ENCODE data around the gene DNAJC5G. TPM values are rescaled to one million over a fixed set of nuclear protein-coding genes. Genes with fewer than 3 reads are reported as not detected.

The DNAJC5G gene, protein sequence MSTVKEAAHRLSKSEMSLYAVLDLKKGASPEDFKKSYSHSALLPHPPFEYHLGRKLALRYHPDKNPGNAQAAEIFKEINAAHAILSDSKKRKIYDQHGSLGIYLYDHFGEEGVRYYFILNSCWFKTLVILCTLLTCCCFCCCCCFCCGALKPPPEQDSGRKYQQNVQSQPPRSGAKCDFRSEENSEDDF
- total RNA-seq, result not detected

DNA sequence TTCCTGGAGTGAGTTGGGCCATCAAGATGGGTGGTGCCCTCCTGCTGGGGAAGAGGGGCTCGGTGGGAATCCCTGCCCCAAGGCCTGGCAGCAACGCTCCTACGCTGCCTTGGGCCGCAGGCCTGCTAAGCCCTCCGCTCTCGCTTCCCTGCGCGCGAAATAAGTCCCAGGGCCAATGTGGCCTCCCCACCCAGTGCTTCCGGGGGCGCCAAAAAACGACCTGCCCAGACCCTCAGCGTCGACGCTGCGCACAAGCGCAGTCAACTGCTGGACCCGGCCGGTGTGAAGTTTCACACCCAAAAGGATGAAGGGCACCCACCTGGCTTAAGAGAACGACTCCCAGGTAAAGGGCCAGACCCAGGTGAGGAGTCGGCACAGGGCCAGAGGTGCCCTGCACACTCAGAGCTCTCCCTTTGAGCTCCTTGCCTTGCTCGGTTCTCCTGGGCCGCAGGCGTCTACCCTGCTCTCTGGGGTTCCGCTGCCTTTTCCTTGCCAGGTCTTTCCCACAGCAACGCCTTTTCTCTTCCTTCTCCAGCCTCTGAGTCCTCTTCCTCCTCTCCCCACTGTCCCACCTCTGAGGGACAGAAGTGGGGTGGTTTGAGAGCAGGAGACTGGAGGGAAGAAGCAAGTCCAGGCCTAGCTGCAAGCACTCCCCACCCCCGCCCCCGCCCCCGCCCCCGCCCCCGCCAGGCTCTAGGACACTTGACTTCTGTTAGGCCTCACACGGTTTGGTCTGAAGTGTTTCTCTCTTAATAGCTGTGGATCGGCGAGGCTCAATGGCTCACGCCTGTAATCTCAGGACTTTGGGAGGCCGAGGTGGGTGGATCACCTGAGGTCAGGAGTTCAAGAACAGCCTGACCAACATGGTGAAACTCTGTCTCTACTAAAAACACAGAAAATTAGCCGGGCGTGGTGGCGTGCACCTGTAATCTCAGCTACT, at the start of gene DNAJC5G:
Gene DNAJC5G (plus strand): TSS at position 223 of the 940 bp plus-strand sequence. CDS start 1,296 bp downstream, outside the sequence.
- ATAC-seq, result no peak

DNA sequence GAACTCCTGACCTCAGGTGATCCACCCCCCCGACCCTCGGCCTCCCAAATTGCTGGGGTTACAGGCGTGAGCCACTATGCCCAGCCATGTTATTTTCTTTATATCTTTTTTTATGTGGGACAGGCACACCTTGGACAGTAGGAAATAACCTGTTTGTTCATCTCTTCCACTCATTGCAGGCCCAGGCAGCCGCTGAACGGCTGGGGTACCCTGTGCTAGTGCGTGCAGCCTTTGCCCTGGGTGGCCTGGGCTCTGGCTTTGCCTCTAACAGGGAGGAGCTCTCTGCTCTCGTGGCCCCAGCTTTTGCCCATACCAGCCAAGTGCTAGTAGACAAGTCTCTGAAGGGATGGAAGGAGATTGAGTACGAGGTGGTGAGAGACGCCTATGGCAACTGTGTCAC, 49.7 kb upstream of the DNAJC5G start:
- no peak for ATAC-seq

DNA sequence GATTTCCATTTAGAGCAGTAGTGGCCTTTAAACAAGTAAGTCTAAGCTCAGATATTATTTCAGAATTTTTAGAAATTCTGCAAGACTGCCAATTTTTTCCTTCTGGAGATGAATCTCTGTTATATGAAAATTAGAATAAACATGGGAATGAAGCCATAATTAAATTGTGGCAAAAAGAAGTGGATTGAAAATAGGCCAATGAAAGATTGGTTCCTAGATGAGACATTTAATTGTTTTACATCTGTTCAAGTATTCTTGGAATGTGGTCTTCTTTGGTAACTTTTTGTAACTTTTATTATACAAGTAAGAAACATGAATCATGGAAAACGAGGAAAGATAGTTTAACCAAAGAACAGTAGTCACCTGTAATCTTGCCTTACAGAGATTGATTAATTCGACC, 47.7 kb upstream of the DNAJC5G start:
- no peak for ATAC-seq

DNA sequence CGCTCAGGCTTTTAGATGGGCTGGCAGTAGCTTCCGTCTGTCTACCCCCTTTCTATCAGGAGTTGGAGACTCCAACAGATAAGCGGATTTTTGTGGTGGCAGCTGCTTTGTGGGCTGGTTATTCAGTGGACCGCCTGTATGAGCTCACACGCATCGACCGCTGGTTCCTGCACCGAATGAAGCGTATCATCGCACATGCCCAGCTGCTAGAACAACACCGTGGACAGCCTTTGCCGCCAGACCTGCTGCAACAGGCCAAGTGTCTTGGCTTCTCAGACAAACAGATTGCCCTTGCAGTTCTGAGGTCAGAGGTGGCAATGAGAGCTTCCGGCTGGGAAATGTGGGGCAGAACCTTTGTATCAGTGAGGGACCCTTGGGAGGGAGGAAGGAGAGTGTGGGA, 43.3 kb upstream of the DNAJC5G start:
- no peak for ATAC-seq

DNA sequence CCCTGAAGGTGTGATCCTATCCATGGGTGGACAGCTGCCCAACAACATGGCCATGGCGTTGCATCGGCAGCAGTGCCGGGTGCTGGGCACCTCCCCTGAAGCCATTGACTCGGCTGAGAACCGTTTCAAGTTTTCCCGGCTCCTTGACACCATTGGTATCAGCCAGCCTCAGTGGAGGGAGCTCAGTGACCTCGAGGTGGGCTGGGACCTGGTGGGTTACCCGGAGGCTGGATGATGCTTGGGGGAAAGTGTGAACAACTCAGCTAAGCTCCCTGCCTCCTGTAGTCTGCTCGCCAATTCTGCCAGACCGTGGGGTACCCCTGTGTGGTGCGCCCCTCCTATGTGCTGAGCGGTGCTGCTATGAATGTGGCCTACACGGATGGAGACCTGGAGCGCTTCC, 41.9 kb upstream of the DNAJC5G start:
- ATAC-seq, result no peak

DNA sequence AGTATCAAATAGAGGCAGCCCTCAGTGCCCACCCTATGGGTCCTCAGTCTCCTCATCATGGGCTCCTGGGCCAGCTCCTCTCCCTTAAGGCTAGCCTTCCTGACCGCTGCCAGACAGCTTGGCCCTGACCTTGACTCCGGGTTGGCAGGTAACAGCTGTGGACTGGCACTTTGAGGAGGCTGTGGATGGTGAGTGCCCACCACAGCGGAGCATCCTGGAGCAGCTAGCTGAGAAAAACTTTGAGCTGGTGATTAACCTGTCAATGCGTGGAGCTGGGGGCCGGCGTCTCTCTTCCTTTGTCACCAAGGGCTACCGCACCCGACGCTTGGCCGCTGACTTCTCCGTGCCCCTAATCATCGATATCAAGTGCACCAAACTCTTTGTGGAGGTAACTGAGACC, 39.1 kb upstream of the DNAJC5G start:
- no peak for ATAC-seq

DNA sequence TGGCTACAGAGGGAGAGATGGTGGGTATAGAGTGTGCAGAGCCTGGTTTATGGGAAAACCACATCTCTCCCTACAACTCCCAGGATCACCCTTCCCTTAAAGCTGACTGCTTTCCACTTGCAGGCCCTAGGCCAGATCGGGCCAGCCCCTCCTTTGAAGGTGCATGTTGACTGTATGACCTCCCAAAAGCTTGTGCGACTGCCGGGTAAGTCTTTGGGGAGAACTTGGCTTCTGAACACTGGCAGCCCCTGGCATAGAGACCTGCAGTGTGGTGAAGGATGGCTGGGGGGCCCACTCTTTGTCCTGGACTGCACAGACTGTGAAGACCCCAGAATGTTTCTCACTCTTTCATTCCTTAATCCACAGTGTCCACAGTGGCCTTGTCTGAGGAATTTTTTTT, 38.6 kb upstream of the DNAJC5G start:
- no peak for ATAC-seq

DNA sequence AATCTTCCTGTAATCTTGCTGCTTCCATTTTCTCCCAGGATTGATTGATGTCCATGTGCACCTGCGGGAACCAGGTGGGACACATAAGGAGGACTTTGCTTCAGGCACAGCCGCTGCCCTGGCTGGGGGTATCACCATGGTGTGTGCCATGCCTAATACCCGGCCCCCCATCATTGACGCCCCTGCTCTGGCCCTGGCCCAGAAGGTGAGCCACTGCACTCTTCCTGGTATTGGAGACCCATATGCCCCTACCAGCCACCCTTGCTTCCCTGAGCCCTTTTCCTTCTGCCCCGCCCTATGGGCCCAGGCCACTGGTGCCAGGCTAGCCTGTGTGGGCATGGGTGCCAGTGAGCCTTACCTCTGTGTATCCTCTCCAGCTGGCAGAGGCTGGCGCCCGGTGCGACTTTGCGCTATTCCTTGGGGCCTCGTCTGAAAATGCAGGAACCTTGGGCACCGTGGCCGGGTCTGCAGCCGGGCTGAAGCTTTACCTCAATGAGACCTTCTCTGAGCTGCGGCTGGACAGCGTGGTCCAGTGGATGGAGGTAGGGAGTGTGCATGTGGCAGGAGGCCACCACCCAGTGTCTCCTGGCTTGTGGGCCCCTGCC, 37.8 kb upstream of the DNAJC5G start:
- ATAC-seq, result no peak

DNA sequence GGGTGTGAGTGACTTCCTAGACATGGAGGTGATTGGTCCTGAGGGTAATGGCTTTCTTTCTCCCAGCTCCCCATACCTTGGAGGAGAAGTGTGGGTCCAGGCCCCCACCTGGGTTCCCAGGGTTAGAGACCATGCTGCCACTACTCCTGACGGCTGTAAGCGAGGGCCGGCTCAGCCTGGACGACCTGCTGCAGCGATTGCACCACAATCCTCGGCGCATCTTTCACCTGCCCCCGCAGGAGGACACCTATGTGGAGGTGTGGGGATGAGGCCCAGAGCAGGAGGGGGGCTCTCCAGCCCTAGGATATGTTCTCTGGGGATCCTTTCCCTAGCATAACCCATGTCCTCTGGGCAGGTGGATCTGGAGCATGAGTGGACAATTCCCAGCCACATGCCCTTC, 36.3 kb upstream of the DNAJC5G start:
- ATAC-seq, result no peak

DNA sequence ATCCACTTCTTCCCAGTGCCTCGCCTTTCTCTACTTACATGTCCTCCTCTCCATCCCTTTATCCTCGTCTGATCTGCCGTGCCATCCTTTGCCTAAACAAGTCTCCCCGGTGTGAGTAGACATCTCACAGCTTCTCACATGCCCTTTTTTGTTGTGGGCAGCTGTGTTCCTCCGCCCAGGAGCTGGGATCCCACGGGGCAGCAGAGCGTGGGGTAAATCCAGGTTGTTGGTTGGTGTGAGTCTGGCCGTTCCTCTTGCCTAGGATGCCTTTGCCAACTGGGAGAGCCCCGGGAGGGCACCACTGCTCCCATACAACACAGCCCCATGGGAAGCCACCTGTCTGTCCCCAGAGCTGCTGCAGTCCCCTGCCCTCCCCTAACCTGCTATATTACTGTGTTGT, 34.8 kb upstream of the DNAJC5G start:
- no peak for ATAC-seq

DNA sequence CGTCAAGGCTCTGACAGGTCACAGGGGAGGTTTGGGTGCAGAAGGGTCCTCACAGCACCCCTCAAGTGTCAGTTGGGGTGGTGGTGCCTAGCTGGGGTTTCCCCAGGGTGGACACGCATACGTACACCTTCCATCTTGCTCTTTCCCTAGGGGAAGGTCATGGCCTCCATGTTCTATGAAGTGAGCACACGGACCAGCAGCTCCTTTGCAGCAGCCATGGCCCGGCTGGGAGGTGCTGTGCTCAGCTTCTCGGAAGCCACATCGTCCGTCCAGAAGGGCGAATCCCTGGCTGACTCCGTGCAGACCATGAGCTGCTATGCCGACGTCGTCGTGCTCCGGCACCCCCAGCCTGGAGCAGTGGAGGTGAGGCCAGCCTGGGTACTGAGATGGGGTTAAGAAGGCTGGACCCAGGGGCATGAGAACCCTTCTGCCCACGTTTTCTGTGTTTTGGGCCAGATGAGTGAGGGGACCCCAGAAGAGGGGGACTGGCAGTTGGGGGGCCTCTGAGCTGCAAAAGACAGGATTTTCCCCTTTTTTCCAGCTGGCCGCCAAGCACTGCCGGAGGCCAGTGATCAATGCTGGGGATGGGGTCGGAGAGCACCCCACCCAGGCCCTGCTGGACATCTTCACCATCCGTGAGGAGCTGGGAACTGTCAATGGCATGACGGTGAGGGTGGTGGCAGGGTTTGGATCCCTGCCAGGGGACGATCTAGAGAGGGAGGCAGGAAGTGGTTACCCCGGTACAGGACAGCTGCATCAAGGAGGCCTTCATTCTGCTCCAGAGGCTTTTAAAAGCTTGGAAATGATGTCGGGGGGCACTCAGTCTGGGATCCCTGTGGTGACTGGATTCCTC, 33.2 kb upstream of the DNAJC5G start:
- ATAC-seq, result no peak

DNA sequence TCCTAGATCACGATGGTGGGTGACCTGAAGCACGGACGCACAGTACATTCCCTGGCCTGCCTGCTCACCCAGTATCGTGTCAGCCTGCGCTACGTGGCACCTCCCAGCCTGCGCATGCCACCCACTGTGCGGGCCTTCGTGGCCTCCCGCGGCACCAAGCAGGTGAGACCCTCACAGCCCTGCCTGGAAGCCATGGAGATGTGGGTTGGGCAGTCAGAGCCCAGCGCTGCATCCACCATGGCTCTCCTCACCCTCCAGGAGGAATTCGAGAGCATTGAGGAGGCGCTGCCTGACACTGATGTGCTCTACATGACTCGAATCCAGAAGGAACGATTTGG, 32.6 kb upstream of the DNAJC5G start:
- ATAC-seq, result no peak

DNA sequence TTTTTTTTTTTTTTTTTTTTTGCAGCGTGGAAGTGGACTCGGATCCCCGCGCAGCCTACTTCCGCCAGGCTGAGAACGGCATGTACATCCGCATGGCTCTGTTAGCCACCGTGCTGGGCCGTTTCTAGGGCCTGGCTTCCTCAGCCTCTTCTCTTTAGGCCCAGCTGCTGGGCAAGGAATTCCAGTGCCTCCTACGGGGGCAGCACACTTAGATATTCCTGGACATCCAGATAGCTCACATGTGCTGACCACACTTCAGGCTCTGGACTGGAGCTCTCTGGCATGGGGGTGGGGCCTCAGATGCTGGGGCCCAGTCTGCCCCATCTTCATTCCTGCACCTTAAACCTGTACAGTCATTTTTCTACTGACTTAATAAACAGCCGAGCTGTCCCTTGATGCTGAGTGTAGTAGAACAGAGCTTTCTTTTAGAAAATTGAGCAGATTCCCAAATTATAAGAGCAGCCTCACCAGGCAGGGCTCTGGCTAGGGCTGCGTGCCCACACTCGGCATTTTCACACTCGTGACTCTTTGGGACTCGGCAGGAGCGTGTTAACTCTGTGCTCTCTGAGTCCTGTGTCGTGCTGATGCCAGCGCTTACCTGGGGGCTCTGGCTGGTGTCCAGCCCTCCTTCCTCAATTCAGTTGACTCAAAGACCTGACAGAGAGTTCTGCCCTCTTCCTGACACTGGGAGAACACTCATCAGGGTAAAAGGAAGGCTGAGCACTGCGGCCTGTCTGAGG, 31.7 kb upstream of the DNAJC5G start:
- no peak for ATAC-seq

DNA sequence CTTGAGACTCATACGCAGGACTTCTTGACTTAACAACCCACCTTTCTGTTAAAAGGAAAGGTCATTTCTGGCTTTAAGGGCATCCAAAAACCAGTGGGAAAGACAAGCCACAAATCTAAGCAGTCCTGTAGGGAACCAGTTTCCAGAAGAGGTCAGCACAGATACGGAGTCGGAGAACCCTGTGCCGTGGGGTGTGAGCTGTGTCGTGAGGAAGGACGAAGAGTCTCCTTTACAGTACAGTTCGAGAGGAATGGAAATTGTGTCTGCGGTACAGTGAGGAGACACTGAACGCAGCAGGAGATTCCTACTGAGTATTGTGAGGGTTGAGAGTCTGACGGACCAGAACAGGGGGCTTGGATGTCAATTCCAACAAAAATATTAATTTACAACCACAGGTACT, 30.1 kb upstream of the DNAJC5G start:
- ATAC-seq, result no peak

DNA sequence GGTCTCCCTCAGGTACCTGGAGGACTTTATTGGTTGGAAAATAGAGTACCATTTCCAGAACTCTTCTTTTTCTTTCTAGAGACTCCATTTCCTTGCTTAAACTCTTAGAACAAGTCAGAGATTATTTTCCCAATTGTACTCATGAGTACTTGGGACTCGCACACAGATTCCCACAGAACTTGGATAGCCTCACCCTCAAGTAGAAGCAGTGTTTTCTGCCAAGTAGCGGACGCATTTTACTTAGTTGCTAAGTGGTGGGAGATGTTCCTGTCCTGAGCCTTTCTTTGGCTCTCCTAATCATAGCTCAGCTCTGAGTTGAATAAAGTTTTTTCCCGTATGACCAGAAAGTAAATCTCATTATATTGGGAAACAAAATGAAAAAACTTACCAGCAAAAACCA, 29.6 kb upstream of the DNAJC5G start:
- no peak for ATAC-seq

DNA sequence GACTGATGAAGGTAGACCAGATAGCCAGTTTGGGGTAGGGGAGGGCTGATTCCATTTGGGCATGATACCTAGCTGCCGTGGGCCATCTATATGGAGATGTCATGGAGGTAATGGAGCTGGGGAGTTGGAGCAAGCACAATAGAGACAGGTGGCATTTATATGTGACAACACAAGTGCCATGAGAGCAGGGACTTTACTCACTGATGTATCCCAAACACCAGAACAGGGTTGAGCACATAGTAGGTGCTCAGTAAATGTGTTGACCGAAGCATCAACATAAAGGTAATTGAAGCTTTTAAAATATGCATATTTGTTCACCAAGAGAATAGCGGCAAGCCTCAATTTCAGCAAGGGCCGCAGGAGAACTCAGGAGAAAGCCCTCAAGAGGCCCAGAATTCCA, 27.3 kb upstream of the DNAJC5G start:
- no peak for ATAC-seq

DNA sequence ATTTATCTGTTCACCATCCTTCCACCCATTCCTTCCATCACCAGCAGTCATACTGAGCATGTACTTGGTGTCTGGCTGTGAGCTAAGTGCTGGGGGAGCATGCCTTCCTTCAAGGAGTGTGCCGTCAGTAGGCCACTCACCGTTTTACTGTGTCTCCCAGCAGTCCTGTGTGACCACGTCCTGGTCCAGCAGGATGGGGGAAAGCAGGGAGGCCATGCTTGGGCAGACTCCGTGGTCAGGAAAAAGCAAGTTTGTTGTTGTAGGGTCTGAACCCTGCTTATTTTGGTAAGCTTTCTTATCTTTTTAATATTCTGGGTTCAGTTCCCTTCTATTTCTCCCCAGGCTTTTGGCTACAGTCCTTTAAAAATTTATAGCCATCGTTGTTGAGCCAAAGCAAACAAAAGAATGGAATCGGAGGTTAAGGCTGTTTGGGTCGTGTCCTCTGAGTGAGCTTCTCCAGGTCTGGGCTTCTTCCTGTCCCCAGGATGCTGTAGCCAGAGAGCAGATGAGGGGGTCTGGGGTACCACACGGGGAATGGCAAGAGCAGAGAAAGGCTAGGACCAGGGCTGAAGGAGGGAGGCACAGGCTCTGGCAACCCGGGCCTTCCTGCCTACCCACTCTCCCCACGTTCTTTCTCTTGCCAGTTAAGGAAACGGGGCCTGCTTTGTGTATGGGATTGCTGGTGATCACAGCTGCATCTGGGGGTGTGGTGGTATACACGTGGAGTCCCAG, 25.9 kb upstream of the DNAJC5G start:
- ATAC-seq, result peak; percentile 29

DNA sequence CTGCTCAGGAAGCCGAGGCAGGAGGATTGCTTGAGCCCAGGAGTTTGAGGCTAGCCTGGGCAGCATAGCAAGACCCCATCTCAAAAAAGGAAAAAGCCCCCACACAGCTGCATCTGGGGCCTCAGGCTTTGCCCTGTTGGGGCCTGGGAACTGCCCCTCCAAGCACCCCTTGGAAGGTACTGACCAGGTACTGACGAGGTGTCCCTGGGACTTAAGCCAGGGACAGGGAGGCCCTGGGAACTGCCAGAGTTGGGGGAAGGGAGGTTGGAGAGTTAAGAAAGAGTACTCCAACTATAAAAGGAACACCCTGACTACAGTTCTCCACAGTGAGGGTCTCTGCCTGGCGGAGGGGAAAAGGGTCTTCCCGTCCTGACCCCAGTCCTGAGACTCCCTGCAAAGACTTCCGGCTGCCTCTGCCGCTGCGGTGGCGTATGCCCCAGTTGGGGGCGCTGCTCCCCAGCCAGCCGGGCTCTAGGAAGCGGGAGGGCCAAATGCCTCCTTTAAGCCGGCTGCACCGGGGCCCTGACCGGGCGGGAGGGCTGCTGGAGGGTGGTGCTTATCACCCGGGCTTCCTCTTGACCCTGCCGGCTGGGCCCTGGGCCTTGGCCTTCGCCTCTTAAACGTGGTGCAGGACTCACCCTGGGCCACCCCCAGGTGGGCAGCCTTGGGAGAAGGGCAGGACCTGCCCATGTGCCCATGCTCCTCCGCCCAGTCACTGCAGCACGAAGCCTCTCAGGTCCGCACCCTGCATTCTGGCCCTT, 25.2 kb upstream of the DNAJC5G start:
- peak; percentile 62 for ATAC-seq

DNA sequence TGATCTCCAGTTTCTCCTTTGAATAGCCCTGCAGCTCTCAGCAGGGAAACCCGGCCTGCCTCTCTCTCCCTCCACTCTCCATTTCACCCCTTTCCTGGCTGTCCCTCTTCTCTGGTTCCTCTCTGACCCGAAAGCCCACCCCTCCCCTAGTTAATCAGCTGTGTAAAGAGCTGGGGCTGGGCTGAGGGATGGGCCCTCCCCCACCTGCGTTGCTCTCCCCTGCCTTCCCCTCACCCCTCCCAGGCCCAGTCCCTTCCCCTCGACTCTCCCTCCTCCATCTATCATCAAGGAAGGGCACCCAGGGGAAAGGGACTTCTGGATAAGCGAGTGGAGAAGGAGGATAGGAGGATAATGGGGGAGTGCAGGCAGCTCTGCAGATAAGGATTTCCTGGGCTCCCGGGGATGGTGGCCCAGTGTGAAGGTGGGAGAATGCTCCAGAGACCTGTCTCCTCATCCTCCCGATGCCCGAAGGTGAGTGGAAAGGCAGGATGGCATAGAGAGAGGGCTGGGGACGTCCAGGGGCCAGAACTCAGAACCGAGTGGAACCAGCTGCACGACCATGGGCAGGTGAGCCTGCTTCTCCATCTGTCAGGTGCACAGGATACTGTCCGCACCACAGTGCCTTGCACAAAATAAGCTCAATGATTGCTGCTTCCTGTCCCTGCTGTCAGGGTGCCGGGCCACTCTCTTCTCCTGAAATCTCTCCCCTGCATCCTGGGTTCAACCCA, 24.4 kb upstream of the DNAJC5G start:
- ATAC-seq, result no peak

DNA sequence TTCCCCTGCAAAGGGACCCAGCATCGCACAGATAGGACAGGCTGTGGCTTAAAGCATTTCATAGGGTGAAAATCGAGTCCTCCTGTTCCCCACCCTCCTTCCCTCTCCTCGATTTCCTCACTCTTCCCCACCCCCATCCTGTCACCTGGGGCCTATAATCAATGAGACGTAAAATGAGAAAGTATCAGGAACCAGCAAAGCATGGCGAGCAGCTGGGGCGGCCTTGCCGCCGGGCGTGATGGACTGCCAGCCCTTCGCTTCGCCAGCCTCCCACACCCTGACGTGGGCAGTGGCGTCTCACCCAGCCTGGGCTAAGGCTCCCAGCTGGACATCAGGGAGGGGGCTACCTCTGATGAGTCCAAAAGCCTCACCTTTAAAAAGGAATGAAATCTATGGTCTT, 23.5 kb upstream of the DNAJC5G start:
- ATAC-seq, result no peak
